ENCODE results near the gene OVAAL.

Gene OVAAL

DNA sequence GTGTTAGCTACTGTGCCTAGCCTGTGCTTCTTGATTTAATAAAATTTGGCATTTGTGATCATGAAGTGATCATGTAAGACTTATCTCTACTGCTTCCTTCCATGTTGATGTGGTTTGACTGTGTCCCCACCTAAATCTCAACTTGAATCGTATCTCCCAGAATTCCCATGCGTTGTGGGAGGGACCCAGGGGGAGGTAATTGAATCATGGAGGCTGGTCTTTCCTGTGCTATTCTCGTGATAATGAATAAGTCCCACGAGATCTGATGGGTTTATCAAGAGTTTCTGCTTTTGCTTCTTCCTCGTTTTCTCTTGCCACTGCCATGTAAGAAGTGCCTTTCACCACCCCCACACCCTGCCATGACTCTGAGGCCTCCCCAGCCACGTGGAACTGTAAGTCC, at the start of gene OVAAL:
OVAAL (plus strand) TSS at position 301 of the 400 bp plus-strand sequence.
- no peak for DNase-seq

DNA sequence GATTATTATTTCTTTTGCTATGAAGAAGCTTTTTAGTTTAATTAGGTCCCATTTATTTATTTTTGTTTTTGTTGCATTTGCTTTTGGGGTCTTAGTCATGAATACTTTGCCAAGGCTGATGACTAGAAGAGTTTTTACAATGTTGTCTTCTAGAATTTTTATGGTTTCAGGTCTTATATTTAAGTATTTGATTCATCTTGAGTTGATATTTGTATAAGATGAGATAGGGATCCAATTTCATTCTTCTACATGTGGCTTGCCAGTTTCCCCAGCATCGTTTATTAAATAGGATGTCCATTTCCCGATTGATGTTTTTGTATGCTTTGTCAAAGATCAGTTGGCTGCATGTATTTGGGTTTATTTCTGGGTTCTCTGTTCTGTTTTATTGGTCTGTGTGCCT, 47.9 kb upstream of the OVAAL start:
- no peak for DNase-seq

DNA sequence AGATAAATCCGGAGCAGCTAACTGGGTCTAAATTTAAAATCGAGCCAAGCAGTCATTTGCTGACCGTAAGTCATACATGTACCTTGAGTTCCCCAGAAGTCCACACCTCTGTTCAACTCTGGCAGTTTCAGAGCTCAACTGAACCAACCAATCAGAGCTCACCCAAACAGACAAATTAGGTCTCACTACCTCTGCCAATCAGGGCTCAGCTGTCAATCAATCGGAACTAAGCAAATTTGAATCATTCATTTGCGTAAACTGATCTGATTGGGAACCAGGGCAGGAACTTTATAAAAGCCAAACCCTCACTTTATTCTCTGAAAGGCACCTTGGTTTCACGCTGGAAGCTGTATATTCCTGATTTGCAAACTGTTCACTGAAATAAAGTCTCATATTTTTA, 45.2 kb upstream of the OVAAL start:
- no peak for DNase-seq

DNA sequence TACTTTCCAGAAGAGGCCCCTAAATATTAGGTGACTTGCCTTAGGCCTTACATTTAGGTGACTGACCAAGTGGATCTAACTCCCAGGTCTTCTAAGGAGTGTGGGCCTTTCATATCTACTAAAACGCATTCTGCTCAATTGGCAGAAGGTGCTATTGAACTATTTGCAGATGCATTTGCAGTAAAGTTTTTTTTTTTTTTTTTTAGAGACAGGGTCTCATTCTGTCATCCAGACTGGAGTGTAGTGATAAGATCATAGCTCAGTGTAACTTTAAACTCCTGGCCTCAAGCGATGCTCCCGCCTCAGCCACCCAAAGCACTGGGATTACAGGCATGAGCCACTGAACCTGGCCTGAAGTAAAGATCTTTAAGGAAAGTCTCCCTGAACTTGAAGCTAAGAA, 43.4 kb upstream of the OVAAL start:
- DNase-seq = no peak

DNA sequence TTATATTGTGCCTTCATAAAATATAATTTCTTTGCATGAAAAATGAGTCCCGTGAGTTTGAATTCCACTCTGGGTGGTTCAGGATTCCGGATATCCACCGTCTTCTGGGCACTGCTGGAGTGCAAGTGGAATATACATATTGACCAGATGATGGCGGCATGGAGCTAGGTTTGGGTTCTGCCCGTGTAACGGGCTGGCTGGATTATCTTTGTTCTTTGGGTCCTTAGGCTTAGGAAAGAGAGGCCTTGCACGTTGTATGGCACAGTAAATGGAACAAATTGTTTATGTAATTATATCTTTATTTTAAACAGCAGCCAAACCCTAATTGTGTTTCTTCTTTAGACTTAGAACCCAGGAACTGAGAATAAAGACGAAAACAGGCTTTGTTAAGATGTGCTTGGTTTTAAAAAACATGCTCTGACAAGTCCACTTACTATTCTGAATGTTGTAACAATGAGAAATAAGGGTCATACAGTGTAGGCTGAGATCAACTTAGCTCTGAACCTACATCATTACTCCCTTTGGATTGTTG, 42.8 kb upstream of the OVAAL start:
- DNase-seq = peak; percentile 95

DNA sequence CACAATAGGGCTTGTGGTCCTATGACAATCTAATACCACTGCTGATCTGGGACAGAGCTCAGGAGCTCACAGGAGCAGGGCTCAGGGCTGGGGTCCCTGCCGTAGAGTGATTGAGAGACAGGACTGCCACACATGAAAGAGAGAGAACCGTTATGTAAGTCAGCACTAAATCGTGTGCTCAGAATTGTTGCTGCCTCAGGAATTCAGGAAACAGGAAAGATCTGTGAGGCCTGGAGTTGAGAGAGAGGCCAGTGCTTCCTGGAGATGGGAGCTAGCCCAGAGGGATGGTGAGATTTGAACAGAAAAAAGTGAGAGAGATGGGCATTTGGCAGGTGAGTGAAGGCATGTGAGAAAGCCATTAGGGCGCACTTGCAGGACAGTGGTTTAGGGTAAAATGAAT, 38.9 kb upstream of the OVAAL start:
- no peak for DNase-seq

DNA sequence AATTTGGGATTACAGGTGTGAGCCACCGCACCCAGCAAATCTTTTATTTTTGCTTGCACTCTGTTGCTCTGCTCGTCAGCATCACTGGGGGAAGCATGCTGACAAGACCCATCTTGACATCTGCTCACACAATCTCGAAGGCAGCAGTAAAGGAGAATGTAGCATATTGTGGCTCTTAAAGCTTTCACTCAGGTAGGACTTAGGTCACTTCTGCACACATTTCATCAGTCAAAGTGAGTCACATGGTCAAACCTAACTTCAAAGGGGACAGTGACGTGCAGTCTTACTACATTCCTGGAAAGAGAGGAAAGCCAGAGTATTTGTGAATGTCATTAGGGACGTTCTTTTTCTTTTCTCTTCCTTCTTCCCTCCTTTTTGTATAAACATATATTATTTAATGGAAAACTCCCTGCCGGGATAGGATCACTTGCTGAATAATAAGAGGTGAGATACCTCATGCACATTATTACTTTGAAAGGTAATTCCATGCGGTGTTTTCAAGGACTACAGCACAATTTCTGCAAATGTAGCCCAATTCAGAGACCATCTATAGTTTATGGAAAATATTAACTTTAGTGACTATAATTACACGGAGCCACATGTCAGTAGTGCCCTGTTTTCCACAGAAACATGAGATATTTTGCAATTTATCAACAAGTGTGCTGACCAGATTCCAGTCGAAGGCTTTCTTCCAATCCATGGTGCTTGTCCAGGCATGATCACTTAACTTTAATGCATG, 37.1 kb upstream of the OVAAL start:
- no peak for DNase-seq

DNA sequence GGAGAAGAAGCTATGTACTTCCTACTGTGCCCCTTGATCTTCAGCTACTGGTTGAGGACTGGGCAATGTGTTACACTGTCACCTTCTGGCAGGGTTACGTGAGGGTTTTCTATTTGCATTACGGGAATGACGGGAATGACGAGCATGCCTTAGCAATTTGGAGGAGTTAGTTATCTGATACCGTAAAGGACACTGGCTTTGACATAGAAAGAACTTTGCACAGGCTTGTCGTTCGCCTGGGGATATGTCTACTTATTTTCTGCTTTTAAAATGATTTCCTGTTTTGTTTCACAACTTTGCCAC, 36.6 kb upstream of the OVAAL start:
- no peak for DNase-seq

DNA sequence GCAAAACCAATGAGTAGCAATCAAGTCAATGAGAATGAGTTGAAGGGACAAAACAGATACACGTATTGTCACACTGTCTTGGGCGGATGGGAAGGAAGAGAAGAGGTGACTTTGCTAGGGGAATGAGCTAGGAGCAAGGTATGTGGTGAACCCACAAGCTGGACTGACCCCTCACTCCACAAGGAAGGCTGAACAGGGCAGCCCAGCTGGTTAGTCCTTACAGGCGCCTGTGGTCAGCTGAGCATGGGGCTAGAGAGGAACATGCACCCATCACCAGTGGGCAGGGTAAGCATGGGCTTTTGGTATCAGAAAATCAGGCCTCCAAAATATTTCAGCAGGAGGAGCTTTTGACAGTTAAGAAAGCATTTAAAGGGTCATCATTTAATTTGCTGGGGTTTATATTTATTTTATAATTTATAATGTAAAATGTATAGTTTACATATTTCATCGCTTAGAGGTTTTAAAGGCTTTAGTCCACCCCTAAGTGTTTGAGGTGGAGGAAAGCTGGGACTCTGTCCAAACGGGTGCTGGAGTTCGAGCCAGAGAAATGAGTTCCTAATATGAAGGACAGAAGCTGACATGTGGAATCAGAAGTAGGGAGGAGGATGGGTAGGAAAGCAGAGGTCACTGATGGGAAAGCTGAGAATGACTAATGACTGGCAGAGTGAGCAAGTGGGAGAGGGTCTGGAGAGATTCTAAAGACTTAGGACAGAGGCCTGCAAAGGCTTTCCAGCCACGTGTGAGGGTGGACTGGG, 34.4 kb upstream of the OVAAL start:
- no peak for DNase-seq

DNA sequence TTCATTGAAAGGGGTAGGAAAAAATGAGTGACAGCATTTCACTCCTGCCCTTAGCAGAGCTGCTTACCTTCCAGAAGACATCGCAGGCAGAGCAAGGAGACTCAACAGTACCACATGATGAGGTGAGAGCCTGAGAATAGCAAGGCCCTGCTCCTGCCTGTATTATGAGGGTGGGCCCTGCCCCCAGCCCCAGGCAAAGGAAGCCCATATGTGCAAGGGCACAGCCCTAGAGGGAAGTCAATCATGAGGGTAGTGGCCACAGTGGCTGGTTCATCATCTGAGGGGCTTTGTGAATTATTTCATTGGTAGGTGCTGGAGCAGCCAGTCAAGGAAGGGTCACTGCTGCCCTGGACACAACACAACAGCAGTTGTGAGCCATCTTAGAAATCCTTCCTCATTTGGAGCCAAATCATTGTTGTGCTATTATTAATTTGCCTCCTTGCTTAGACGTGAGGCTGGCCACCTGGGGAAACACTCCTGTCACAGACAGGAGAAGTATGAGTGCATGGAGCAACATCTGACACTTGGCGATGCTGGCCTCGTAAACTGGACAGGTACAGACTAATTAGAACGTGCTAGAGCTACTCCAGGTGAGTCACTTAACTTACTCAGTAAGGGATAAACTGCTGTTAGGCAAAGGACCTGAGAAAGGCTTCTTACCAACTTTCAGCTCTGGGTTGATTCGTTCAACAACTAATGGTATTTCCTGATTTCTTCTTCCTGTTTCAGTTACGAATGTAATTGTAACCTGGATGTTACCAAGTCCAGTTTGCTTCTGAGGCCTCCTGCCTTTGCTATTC, 33.6 kb upstream of the OVAAL start:
- no peak for DNase-seq

DNA sequence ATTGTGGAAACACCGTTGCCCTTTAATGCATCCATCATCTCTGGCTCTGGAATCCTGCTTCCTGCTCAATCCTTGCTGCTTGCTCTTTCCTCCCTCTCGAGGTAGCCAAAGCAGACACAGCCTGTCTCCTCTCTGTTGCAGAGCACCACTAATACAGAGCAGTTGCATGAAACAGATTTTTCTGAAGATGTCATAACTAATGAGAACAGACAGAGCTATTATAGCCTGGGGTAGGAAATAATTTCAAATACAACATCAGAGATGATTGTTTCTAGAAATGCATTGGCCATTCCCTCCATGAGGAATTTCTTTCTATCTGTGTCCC, 33.1 kb upstream of the OVAAL start:
- no peak for DNase-seq

DNA sequence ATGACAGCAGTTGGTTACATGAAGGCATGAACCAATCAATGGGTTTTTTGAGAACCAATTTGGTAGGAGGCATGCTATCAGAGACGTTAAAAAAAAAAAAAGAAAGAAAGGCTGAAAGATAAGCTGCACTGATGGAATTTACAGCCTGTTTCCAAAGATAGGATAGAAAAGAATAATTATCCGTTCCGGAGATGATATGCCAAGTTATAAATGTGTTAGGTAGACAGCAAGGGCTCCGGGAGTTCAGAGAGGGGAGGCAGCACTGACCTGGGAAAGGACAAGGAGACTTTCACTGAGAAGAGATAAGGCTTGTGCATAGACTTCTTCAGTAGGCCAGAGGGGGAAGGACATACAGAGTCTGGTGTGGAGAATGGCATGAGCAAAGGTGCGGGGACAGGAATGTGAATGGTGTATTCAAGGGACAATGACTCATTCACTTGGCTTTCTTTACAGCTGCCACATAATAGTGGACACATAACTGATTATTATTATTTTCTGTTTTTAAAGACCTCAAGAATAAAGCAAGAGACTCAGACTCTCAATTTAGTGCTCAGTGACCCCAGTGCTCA, 31.6 kb upstream of the OVAAL start:
- DNase-seq = no peak

DNA sequence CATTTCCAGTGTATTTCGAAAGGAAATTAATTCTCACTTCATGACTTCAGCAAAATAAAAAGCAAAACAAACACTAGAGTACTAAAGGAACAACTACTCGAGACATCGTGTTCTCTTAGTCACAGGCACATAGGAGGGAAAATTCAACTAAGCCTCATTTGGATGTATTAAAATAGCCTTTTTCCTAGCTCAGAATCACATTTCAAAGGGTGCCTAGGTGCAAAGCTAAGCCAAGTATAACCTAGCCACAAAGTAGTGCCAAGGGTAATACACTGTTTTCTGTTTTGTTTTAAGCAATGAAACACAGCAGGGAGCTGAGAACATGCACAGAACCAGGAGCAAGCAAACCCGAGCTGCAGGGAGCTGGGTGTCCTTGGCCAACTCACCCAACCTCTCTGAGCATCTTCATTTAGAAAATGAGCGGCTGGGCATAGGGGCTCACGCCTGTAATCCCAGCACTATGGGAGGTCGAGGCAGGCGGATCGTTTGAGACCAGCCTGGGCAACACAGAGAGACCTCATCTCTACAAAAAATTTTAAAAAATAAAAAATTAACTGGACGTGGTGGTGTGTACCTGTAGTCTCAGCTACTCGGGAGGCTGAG, 29.8 kb upstream of the OVAAL start:
- no peak for DNase-seq

DNA sequence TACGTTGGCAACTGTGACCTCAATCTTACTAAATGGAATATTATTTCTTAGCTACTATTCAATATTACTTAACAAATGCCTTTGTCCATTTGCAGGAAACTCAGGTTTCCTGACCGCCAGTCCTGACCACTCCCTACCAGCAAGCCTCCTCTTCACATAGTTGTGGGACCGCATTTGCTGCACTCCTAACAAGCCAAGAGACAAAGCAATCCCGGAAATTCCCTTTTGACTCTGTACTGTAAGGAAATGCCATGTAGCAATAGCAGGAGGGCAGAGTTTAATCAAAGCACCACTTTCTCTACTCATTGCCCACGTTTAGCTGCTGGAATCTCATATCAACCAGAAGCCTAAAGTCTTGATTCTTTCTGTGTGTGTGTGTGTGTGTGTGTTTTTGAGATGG, 28.3 kb upstream of the OVAAL start:
- no peak for DNase-seq

DNA sequence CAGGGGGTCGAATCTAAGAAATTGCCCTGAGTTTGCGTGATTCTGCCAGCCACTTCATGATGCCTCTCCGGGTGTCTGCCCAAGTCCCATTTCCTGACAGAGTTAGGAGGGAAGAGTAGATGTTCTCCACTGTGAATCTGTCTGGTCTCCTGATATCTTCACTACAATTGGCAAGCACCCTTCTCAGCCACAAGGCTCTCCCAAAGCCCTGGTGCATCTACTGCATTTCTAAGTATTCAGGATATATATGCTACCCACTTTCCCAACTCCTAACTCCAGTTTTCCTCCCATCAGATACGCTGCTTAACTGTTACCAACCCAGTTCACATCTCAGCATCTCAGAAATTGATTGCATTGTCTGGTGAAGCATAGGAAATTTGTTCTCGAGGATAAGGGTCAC, 25.9 kb upstream of the OVAAL start:
- DNase-seq = no peak

DNA sequence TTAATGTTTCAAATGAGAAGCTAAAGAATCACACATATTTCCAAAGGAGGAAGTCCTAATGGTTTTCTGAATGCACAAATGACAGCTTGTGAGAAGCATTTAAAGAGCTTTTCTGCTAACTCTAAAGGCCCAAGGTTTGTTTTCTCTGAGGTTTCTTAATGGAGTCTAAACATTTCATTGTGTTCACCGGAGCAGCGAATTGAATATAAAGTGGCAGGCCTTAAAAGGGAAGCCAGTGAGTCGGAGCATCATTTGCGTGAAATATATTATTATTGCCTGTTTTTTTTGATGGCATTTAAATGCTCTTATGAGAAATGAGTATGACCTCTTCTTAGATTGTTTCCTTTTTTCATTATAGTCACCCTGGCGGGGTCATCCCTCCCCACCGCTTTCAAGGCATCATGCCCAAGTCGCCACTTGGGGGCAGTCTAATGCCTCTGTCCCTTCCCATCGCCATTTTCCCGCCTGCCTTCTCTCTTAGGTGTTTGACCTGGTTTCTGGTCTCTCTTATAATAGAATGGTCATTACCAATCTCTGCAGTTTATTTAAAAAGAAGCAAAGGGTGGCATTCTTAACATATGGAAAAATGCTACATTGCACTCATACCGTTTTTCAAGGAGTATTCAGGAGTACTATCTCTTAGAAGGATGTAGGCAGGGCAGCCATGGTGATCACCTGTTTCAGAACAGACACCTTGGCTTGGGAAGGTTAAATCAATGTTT, 25.3 kb upstream of the OVAAL start:
- DNase-seq = peak; percentile 92

DNA sequence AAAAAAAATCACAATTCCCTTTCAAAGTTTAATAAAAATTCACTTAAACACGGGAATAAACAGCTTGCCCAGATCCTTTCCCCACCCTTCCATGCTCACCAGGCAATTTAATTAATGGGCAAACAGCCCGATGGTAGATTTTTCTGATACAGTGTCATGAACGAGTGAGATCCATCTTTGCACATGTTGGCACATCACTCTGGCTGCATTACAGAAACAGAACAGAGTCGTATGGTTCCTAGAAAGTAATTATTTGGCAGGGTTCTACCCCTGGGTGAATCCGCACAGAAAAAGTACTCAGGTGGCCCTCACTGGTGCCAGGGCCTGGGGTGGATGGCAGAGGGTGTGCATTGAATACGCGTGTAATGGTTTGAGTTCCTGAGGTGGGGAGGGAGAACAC, 24.6 kb upstream of the OVAAL start:
- DNase-seq = no peak

DNA sequence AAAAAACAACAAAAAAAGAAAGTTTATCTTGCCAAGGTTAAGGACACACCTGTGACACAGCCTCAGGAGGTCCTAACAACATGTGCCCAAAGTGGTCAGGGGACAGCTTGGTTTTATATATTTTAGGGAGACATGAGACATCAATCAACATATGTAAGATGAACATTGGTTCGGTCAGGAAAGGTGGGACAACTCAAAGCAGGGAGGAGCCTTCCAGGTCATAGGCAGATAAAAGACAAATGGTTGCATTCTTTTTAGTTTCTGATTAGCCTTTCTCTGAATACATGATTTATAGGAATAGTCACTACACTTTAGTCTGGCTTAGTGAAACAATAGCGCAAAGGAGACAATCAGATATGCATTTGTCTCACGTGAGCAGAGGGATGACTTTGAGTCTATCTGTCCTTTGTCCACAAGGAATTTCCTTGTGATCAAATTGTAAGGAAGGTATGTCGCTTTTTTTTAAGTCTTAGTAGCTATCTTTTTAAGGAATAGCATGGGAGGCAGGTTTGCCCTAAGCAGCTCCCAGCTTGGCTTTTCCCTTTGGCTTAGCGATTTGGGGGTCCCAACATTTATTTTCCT, 23.3 kb upstream of the OVAAL start:
- no peak for DNase-seq

DNA sequence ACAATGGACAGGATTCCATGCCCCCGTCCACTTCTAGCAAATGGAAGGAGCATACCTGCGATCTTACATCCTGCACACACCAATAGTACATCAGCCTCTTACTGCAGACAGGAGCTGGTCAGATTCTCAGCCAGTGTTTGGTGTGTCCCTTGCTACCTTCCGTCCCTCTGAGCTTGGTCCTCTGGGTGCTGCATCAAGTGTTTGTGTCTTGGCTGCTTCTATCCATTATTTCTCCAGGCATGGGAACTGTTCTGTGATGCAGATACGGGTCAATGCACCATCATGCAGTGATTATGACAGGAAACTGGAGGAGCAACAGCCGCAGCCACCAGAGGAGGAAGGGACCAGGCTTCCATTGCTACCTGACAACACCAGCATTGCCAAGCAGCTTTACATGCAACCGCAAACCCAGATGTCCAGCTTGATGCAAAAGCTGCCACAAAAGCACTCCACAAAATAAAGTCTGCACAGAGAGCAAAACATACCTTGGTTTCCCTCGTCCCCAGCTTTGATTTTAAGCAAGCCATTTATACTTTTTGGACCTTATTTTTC, 21.9 kb upstream of the OVAAL start:
- DNase-seq = peak; percentile 53

DNA sequence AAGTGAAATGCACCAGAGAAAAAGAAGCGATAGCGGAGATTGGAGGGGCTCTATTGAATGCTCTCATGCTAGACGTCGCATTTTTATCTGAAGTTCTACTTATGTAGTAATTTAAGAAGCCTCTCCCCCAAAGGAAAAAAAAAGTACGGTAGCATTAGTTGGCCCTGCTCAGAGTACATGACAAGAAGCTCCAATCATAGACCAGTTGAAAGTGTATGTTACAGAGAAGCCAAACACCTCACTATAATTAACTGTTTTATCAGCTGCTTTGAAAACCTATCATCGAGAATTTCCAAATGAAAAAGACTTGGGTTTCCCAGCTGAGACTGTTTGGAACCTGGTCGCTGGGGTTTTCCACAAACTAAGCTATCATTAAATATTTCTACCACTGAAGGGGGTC, 19.6 kb upstream of the OVAAL start:
- peak; percentile 93 for DNase-seq

DNA sequence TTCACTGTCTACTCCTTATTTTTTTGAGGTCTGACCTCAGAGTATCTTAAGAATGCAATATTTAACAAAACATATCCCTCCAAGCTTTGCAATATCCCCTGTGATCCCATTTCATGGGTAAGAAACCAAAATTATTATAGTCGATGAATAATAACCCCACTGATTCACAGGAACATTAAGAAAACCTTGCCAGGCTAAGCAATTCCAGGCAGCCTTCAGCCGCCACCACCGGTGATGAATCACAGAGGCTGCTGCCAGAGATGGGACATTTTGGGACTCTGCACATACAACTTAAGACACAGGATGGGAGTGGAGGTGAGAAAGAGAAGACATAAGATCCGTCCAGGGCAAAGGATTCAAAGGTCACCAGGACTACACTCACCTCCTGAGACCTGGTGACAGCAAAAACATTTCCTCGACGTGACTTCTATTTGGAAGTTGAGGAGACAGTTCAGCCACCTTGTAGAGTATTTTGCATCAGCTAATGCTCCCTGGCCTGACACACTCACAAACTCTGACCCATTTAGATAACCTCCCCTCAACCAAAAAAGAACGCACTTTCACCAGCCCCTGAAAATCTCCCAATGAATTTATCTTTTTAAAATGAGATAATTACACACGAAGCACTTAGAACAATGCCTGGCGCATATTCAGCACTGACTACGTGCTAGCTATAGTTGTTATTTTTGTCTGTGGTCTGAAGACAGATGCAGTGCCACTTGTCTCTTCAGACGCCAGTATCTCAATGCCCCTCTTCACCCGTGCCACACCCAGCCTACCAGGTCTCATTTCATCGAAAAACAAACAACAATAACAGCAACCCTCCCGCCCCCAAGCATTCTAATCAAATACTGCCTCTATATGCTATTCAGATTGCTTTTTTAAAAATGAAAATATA, 17.8 kb upstream of the OVAAL start:
- DNase-seq = no peak
